ENCODE results near the gene TSPAN32. TPM values are rescaled to one million over a fixed set of nuclear protein-coding genes. Genes with fewer than 3 reads are reported as not detected.

TSPAN32 gene
- polyA plus RNA-seq, 4 donors: 1.9 to 3.4 (median 2.1) TPM

GRCh38 chr11:2266586-2267305, 35.1 kb upstream of the TSPAN32 start:
- DNase-seq (ENCODE audit: low read depth in 4 of 4, low spot score in 2 of 4): no peak

DNA sequence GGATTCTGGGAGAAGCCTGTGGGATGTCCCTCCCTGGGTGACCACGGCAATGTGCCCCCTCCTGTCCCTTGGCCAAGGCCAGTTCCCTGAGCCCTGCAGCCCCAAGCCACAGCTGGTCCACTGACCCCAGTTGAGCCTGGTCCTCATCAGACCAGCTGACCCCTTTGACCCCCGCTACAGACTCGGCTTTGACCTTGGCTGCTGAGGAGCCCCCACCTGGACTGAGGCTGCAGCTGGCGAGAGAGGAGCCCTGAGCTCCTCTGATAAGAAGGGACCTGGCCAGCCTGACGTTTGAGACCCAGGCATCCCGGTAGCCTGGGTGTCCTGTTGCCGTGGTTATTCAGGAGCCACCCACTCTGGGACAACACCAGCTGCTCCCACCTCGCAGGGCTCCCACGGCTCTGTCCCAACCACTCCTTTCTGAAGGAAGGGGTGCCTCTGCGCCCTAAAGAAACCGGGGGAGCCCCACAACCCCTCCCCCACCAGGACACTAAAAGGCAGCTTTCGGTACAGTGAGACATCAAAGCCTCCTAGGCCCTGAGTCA, 34.4 kb upstream of the TSPAN32 start:
- DNase-seq (ENCODE audit: low read depth in 4 of 4, low spot score in 2 of 4): no peak

GRCh38 chr11:2267851-2268728, 33.7 kb upstream of the TSPAN32 start:
- no peak for DNase-seq (ENCODE audit: low read depth in 4 of 4, low spot score in 2 of 4)

DNA sequence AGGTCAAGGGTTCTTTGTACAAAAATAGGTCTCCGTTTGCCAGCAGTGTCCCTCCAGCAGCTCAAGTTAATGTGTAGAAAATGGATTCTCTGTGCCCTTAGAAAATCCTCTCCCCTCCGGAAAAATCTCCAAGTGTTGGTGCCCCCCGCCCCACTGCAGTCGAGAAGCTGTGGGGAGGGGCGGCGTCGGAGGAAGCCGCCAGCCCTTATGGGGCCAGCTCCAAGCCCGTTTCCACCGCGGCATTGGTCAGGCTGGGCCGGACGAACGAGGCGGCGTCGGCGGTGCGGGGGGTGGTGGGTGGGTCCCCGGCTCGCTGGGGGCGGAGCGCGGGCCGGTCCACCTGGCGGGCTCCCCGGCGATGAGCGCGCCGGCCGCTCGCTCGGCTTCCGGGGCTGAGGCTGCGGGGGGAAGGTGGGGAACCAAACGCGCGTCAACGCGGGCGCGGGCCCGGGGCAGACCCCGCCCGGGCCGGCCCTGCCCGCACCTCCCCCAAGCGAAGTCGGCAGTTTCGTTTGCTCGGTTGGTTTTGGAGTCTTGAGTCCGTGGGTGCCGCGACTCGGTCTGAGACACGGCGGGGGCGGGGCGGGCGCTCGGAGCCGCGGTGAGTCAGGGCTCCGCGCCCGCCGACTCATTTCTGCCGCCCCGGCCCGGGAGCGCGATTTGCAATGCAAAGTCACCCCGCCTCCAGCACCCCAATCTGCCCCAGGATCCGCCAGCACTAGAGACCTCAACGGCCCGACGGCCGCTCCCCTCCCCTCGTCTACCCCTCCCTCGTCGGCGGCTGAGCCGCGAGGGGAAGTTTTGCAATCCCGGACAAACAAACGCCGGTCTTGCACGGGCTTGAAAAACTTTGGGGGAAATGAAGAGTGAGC, 32.8 kb upstream of the TSPAN32 start:
- DNase-seq (ENCODE audit: low read depth in 4 of 4, low spot score in 2 of 4): no peak

DNA sequence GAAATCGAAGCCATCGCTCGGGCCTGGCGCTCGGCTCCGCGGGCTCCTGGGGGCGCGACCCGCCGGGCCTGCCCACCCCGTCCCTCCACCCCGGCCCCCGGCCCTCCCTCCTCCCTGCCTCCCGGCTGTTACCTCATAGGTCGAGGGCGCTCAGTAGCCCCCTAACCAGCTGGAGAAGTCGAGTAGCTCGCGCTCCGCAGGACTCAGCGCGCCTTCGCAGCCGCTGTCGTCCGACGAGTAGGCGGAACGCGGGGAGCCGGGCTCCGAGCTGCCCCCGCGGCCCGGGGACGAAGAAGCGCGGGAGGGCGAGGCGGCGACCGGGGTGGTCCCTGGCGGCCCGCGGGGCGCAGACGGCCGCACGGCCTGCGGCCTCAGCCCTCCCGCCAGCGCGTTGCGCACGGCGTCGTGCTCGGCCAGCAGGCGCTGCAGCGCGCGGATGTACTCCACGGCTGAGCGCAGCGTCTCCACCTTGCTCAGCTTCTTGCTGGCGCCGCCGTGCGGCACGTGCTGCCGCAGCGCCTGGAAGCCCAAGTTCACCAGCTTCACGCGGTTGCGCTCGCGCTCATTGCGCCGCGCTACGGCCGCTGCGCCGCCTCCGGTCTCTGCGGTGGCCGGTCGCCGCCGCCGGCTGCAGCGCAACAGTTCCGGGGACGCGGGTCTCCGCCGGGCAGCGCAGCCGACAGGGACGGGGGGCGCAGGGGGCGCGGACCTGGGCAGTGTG, 32.1 kb upstream of the TSPAN32 start:
- no peak for DNase-seq (ENCODE audit: low read depth in 4 of 4, low spot score in 2 of 4)

GRCh38 chr11:2270322-2271076, 31.3 kb upstream of the TSPAN32 start, which contains the start of gene ASCL2:
Gene ASCL2 (minus strand): TSS chr11:2270588. CDS start chr11:2270332, 256 bp downstream.
- no peak for DNase-seq (ENCODE audit: low read depth in 4 of 4, low spot score in 2 of 4)

DNA sequence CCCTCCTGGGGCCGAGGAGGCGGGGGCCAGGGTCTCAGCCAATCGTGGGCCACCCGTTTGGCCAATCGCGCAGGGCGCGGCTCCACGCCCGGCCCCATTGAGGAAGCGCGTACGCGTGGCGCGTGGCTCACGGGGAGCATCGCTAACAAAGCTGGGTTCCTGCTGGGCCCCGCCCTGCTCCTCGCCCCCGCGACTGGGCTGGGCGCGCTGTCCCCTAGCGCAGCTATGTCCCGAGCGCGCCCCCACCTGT, 30.8 kb upstream of the TSPAN32 start:
- no peak for DNase-seq (ENCODE audit: low read depth in 4 of 4, low spot score in 2 of 4)

GRCh38 chr11:2271327-2272227, 30.2 kb upstream of the TSPAN32 start:
- DNase-seq (ENCODE audit: low read depth in 4 of 4, low spot score in 2 of 4): no peak

- DNase-seq (ENCODE audit: low read depth in 4 of 4, low spot score in 2 of 4): no peak
Measured at GRCh38 chr11:2272228-2272945, 29.4 kb upstream of the TSPAN32 start.

GRCh38 chr11:2272946-2273280, 28.9 kb upstream of the TSPAN32 start:
- DNase-seq (ENCODE audit: low read depth in 4 of 4, low spot score in 2 of 4): no peak

GRCh38 chr11:2273311-2273710, 28.5 kb upstream of the TSPAN32 start:
- DNase-seq (ENCODE audit: low read depth in 4 of 4, low spot score in 2 of 4): no peak

DNA sequence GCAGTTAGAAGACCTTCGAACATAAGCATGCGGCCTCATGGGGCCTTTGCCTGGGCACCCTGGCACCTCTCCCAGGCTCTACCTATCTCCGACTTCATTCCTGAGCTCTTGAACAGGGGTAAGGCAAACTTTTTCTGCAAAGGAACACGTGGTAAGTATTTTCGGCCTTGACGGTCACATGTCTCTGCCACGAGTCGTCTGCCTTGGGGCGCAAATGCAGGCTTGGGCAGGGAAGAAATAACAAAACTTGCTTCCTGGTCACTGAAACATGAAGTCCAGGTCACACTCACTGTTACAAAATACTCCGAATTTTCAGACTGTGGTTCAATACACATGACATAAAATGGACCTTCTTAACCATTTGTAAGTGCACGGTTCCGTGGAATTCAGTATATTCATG, 28.0 kb upstream of the TSPAN32 start:
- DNase-seq (ENCODE audit: low read depth in 4 of 4, low spot score in 2 of 4): no peak

DNA sequence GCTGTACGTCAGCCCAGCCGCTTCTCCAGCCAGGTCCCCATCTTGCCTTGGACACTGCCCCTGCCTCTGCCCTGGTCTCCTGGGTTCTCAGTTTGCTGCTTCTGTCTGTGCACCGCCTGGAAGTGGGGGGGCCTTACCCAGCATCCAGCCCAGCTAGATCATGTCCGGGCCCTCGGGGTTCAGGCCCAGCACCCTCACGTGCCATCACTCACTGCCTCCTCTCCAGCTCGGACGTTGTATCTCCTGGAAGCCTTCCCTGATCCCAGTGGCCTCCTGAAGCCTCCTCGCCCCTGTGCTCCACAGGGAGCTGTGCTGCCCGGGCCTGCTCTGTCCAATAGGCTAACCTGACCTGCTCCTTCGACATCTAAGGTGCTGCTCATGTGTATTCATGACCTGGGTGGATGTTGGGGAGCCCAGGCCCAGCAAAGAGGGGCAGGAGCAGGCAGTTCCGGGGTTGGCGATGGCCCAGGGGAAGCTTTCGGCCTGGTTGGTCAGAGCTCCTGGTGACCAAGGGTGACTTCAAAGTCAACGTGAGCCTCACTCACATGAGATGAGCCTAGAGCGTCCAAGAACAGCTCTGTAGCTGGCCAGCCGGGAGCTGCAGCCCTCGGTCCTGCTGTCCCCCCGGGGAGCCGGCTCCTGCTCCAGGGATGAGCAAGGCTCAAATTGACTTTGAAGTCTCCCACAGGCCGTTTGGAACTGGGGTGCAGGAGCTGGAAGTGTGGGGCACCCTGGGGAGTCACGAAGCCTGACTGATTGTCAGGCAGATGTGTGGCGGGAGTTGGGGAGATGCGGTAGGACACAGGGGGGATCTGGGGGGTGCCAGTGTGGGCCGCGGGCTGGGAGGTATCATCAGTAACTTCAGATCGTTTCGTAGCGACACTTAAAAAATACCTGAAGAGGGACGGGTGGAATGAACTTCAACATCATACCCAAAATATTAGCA, 26.2 kb upstream of the TSPAN32 start:
- no peak for DNase-seq (ENCODE audit: low read depth in 4 of 4, low spot score in 2 of 4)

DNA sequence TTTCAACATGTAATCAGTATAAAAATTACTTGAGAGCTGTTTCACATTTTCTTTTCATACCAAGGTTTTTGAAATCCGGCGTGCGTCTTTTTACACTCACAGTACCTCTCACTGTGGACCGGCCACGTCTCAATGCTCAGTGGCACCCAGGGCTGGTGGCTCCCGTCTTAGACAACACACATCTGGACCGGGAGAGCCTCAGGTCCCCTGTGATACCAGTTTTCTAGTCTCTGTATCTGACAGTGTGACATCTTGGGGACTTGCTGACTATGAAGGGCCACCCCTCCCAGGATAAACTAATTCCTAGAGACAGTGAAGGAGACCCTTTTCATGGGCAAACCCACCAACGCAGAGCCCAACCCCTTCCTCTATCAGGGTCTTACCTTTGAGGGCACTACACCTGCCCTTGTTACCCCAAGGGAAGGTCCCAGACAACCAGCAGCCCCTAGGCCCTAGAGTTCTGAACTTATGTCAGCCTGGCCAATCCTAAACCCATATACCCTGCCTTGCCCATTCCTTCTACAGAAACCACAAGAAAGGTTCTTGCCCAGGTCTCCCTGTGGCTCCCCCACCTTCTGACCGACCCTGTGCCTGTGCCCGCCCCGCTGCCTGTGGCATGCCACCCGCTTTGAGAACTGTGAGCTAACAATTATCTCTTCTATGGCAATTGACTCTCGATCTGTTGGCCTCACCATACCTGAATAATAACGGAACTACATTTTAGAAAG, 25.4 kb upstream of the TSPAN32 start:
- DNase-seq (ENCODE audit: low read depth in 4 of 4, low spot score in 2 of 4): no peak

GRCh38 chr11:2277008-2277346, 24.8 kb upstream of the TSPAN32 start:
- DNase-seq (ENCODE audit: low read depth in 4 of 4, low spot score in 2 of 4): no peak

DNA sequence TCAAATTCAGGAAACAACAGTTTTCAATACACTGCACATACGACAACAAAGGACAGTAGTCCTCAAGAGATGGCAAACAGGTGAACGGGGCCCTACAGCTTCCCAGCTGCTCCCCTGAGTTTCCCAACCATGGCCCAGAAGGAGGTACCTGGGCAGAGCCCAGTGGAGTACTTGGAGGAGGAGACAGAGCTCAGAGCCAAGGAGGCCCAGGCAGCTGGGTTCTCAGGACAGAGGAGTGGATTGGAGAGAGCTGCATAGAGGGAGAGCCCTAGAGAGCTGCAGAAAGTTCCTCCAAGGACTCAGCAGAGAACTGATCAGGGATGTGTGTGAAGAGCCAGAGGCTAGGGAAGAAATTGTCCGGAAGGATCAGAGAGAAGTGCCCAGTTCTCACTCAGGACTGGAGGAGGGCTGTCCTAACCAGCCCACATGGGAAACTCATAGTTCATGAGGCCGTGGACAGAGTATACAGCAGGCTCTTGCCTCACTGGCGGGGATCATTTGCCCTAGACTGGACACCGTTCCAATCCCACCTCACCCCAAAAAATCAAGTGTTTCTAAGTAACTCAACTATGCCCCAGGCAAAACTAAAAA, 23.8 kb upstream of the TSPAN32 start:
- DNase-seq (ENCODE audit: low read depth in 4 of 4, low spot score in 2 of 4): no peak

Measured in left renal cortex interstitium (tissue), 4 donors.